DMS 273 (cell line): ENCODE data around the gene SLC9A7.
A peak's percentile ranks its signal among the peaks of the same experiment; 100 is the strongest.

Experiments
- DNase-seq: peaks from one replicate; lab custom pipeline; 2025; ENCODE audit not compliant: unreplicated experiment; lab: John Stamatoyannopoulos, UW

SLC9A7 gene

DNA sequence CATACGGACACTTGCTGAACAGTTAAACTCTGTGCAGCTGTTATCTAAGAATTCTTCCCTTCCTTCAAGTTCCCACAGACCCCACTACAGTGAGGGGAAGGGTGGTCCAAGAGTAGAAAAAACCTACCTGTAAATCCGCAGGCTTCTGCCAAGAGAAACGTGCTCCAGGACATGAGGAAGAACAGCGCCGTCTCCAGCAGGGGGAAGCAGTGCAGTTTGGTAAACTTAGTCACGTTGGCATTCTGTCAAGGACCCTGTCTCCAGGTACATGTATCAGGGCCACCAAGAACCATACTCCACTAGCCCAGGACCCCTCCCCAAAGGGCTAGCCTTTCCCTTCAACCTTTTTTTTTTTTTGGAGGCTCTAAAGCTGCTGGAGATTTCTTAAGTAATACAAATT is 105.4 kb downstream of the SLC9A7 start:
- peak; percentile 51 for DNase-seq

DNA sequence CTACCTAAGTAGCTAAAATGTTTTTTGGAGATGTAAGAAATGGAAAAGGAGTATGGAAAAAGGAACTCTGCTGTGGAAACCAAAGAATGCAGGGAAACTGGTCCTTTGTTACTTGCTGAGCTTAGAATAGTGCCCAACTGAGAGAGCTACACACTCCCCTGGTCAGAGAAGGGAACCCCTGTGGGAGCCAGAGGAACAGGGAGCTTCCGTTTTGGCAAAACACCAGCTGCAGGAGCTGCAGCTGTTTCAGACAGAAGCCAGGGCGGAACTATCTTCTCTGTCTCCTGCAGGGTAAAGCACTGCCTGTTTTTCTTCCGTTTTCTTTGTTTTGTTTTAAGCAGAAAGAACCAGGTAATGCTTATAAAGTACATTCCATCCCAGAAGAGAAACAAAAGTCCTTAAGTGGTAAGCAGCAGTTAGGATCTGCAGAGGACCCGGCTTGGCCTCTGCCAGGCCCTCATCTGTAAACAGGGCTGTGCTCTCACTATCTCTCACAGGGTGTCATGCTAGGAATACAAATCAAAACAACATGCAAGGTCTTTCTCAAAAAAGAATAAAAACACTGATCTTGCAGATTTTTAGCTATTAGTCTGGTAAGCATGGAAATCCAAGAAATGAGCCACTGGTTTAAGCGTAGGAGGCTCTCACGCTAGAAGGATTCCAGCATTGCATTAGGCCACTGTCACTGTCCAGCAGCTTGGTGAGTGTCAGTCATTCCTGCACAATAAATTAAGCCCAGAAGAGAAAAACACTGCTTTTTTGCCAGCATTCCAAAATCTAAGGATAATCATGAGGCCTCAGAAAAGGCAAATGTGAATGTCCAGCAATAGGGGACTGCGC is 109.3 kb downstream of the SLC9A7 start:
- peak; percentile 56 for DNase-seq

DNA sequence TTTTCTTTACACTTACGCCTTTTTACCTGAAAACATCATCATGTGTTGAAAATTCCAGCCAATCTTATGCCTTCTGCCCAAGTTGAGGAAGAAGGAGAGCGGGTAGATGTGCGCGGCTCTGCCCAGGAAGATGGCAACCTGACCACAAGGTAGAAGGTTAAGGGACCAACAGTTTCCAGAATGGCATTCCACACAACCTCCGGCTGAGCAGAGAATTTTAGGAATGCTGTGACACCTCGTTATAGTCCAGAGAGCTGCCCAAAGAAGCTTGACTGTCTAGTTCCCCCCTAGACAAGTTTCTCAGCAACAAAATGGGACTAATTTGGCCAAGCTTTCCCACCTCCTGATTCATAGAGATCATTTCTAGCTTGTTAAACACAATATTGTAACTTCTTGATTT is 110.3 kb downstream of the SLC9A7 start:
- DNase-seq: no peak

DNA sequence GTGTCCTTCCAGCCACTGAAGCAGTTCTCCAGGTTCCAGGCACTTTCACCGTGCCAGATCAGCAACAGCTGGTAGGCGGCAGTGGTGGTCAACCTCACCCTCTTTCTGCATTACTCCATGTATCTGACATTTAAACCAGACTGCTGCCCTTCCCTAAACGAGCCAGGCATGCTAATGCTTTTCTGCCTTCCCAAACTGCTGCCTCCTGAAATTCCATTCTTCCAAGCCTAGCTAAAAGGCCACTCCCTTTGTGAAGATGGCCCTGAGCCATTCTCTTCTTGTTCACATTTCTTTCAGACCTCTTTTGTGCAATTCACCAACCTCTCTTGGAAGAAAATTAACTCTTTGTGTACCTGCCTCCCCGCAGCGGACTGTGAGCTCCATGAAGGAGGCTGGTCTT is 111.7 kb downstream of the SLC9A7 start:
- DNase-seq: no peak

DNA sequence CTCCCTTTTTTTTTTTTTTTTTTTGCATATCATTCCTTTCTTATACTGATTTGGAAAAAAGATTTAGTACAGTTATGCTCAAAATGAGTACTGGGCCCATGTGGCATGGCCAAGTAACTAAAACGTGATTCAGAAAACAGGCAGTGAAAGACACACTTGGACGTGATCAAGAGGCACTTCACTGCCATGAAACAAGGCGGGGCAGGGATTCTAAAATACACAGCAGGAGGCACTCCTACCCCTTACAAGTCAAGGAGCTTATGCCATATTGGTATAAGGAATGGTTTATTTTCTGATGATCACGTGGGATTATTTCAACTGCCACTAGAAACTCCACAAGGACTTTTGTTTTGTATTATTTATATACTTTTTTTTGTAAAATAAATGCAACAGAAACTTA is 113.3 kb downstream of the SLC9A7 start:
- no peak for DNase-seq

DNA sequence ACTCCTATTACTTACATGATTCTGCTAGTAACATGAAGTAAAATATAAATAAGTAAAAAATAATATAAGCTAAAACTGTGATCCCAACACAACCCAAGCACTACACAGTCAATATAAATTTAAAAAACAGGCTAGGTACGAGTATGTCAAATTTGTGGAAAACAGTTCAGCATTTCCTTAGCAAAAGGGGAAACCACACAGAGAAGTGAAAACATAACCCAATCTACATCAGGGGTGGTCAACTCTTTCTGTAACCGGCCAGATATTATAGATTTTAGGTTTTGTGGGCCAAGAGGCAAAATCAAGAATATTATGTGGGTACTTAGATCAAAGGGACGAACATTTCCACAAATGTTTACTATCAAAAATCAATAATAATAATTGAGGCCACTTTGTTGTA is 115.3 kb downstream of the SLC9A7 start:
- no peak for DNase-seq

DNA sequence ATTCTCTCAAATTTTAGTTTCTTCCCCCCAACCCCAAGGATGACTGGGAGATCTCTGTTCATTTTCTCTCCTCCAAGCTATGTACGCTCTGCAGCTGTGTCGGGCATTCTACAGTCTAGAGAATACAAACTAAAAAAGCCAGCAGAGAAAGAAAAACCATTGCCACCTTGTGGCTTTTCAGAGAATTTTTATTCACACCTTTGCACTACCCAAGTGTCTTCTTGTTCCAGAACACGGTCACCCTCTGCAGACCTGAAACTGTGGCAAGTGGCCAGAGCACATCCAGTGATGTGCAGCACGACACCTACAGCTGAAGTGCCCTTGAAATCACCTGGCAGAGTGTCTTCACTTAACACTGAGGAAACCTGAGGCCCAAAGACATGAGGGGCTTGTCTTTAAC is 116.8 kb downstream of the SLC9A7 start:
- peak; percentile 36 for DNase-seq

DNA sequence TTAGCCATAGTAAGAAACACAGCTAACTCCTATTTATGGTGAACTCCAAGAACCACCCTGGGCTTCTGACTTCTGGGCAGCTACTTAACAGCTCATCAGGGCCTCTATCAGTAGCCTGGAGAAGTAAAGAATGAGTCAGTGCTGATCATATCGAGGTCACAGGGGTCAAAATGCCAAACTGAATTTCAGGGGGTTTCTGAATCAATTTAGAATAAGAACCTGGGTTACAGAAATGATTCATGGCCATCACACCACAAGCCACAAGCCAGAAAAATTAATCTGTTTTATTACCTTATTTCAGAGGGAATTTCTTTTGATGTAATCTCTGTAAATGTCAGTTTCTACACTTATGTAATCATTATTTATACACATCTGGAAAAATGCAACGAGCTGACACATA is 121.0 kb downstream of the SLC9A7 start:
- no peak for DNase-seq

DNA sequence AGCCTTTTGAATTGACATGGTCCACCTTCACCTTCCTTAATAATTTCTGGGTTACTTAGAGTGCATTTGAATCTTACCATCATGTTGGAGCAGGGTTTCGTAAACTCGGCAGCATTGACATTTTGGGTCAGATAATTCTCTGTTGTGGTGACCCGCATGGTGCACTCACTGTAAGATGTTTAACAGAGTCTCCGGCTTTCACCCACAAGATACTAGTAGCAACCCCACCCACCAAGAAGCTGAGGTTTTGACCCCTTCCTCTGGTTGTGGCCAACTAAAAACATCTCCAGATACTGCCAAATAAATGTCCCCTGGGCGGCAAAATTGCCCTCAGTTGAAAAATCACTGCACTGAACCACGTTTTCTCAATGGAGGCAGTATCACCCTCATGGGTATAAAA is 122.7 kb downstream of the SLC9A7 start:
- no peak for DNase-seq

DNA sequence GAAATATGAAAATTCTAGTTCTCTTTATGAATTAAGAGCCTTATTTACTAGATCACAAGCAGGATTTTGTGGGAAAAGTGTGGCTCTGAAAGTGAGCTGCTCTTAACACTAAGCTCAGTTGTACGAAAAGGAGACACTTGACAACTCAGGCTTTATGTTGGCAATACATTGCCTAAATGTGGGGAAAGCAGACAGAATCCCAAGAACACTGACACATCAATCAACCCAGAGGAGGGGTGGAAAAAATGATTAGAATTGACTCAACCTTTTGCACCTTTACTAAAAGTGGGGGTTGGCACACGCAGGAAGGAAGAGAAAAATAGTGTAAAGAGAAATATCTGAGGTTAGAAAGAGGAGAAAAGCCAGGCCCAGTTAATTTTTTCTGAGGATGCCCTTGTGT is 123.7 kb downstream of the SLC9A7 start:
- no peak for DNase-seq

DNA sequence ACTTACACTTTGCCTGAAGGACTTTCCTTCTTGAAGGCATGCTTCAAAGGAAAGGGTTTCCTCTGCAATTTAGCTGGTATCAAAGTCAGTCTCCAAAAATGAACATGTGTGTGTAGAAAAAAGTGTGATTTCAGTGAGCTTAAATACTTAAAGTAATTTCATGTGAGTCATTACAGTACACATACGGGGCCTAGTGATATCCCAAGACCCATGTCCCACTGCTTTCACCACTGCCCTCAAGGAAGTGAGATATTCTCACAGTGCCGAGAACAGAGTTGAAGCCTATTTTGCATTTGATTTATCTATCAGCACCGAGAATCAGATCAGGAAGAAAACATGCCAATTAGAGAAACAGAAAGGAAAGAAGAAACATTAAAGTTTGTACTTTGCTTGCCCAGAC is 124.3 kb downstream of the SLC9A7 start:
- no peak for DNase-seq

DNA sequence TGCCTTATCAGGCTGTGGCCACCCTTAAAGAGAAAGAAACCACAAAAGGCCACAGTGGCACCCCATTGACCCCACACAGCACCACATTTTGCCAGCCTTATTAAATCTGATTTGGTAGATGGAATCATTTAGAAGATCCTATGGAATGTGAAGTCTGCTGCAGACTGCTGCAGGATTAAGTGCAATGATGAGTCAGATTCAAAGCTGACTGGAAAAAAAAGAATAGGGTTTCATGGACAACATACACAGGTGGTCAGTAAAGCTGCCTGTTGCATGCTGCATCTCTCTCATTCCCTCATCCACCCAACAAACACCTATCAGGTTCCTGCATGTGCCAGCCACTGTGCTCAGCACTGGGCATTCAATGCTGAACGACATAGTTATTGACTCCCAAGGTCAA is 128.8 kb downstream of the SLC9A7 start:
- DNase-seq: no peak

DNA sequence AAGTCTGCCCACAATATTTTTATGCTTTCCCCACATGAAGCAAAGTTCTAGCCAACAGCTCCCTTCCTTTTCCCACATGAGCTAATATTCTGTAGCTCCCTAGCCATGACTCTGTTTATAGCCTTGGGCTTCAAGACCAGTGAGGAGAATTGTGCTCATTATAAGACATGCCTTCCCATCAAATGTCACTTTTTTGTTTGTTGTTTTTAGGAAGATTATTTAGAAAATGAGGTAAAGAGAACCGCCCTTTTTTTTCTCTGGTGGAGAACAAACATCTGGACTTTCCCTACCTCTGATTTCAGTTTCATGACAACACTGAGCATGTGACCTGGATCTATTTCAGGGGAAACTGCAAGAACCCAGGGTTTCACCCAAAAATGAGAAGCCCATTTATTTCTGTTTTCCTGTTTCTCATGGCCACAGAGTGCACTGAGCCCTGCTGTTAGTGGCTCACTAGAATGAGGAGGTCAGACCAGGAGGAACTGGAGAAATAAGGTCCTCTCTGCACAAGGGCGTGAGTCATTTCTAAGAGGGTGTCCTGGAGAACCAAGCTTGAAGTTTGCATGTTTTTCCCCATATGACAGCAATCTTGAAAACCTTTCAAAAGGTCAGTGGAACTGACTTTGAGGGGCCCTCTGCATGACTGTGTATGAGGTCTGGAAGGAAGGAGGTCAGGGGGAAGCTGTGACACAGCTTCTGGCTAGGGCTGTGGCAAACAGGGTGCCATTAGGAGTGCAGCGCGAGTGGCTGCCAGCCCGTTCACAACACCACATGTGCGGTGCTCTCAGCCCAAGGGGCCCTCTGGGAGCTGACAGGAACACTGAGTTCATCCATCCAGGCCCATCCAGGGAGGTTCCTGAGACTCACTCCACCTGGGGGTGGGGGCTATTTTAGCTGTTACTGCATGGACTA is 130.2 kb downstream of the SLC9A7 start:
- DNase-seq: no peak

DNA sequence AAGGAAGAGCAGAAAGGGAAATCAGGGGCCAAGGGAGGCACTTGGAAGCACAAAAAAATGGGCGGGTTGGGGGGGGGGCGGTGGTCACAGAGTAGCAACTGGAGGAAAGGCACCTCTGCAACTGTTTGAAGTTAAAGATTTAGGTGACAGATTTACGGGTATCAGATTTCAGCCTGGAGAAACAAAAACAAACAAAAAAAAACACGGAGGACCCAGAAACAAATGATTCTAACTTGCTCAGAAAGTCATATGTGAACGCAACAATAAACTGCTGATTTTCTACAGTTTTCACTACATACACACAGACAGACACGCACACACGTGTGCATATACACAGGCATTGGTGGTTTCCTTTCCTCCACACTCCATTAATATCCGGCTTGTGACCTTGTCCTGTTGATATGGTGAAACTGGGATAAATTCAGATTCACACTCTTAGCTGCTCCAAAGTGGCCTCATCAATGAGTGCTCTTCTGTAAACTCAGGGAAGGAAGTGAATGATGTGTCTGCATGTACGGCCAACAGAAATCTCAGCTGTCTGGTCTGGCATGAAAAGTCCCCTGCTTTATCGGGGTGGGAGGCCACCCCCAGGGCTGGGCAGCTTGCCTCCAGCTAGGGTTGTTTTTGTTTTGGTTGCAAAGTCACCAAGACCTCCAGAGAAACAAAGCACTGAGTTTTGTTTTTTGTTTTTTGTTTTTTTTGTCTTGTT is 131.1 kb downstream of the SLC9A7 start:
- no peak for DNase-seq

DNA sequence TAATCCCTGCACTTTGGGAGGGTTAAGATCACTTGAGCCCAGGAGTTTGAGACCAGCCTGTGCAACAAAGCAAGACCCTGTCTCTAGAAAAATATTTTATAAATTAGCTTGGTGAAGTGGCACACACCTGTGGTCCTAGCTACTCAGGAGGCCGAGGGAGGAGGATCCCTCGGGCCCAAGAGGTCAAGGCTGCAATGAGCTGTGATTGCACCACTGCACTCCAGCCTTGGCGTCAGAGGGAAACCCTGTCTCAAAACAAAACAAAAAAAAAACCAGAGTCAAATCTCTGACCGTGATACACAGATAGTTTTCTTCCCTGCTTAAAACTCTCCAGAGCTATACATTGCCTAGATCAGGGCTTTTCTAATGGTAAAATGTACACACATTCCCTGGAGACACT is 131.9 kb downstream of the SLC9A7 start:
- DNase-seq: no peak

DNA sequence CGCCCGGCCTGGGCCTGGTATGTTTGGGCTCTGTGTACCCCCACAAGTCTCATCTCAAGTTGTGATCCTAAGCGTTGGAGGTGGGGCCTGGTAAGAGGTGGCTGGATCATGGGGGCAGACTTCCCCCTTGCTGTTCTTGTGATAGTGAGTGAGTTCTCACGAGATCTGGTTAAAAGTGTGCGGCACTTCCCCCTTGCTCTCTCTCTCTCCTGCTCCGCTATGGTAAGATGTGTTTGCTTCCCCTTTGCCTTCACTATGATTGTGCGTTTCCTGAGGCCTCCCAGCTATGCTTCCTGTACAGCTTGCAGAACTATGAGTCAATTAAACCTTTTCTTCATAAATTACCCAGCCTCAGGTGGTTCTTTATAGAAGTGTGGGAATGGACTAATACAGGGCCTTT is 132.4 kb downstream of the SLC9A7 start:
- no peak for DNase-seq

DNA sequence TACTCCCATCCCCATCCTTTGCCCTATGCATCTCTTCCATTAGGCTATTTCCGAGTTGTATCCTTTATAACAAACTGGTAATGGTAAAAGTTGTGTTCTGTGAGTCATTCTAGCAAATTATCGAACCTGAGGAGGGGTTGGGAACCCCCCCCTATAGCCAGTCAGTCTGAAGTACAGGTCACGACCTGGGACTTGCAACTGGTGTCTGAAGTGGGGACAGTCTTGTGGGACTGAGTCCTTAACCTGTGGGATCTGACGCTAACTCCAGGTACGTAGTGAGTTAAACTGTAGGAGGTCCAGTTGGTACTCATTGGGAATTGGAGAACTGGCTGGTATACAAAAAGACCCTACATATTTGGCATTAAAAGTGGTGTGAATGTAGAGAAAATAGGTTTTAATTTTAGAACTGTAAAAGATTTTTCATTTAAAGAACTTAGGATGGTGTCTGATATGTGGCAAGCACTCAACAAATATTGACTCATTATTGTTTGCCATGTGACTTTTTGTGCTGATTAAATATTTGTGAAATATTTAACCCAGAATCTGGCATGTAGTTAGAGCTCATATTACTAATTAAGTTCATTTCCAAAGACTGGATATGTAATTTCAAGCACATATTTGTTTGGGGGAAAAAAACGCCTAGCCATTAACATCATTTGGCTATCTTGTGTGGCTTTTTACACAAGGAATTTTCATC is 134.7 kb downstream of the SLC9A7 start:
- no peak for DNase-seq

DNA sequence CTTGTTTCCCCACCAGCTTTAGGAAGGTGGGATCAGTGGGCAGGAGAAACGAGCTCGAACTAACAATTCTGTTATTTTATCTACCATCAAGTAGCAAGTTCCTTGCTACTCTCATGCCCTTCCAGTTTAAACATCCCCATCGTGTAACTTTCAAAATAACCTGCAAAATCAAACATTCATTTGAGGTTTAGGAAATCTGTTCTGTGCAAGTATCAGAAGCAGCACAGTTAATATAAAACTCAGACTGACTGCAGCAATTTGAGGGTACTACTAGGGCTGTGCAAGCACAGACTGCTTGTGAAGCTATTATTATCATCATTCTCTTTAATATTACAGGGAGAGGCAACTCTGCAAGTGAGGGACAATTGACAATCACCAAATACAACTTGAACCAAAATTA is 137.3 kb downstream of the SLC9A7 start:
- no peak for DNase-seq

DNA sequence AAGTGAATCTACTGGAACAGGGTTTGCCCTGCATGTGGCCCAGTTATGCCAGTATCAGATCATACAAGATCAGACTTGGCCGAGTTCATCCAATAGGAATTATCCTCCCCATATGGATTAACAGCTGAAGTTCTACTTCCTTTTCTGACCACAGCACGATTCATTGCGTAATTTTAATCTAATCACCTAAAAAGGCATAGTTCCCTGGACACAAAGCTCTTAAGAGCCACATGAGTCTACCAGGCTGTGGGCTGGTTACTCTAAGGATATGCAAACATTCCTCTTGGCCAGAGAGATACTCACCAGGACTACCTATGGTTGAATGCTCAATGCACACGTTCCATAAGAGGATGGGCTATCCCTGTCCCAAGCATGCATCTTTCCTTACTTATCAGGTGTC is 138.4 kb downstream of the SLC9A7 start:
- DNase-seq: no peak

DNA sequence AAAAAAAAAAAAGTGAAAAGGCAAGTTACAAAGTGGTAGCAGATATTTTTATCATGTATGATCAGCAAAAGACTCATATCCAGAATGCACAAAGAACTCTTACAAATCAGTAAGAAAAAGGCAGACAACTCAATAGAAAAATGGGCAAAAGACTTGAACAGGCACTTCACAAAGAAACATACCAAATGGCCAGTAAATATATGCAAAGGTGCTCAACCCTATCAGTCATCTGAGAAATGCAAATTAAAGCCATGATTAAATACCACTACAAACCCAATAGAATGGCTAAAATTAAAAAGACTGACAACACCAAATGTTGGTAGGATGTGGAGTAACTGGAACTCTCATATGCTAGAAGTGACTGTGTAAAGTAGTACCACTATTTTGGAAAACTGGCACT is 140.0 kb downstream of the SLC9A7 start:
- no peak for DNase-seq

DNA sequence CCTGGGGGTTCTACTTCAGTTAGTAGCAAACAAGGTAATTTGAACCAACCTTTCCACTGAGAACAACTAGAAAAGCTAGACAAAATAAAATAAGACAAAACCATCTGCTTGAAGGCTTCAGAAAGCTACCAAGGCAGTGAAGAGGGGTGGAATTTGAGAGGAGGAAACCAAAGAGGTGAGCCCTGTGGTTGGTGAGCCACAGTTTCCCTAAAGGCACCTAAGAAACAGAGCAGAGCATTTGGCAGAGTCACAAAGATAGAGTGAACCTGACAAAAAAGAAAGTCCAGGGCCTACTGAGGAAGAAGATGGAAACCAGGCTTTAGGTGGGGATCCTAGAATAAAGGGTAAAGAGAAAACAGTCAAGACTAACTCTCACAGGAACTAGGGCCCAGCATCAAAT is 141.0 kb downstream of the SLC9A7 start:
- DNase-seq: no peak
